Fibroblast of skin of back (primary cell): ENCODE results near the gene PIEZO1.

ENCODE experiments used
- DNase-seq: peaks from one replicate; pipeline ENCODE4 v3.0.0-alpha.2; 2013

Gene PIEZO1

DNA sequence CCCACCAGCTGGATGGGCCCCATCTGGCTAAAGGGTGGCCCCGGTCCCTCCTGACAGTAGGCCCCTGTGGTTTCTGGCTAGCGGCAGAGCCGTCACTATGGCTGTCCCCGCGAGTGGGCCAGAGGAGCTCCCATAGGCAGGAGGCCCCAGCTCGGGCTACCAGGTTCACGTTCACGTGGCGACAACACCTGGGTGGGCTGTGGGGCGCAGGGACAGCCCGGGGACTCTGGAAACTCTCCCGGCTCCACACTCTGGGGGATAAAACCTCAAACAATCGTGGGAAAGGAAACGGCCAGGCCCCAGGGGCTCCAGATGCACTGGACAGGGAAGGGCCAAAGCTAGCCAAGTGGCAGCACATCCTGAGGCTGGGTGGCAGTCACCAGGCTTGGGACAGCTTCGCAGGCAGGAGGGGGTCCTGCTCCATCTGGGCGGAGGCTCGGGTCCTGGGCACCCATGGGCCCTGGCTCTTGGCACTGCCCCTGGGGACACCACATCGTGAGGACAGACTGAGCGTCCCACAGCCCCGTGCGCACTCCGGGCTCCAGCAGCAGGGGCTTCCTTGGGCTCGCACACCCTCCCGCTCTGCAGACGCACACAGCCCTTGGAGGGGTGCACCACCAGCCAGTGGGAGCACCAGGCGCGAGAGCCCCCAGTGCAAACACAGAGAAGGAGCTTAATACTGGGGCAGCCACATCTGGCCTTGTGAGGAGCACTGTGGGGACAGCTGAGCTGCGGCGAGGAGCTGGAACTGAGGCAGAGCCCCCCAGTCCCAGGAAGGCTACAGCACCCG, 83.2 kb downstream of the PIEZO1 start:
- no peak for DNase-seq

DNA sequence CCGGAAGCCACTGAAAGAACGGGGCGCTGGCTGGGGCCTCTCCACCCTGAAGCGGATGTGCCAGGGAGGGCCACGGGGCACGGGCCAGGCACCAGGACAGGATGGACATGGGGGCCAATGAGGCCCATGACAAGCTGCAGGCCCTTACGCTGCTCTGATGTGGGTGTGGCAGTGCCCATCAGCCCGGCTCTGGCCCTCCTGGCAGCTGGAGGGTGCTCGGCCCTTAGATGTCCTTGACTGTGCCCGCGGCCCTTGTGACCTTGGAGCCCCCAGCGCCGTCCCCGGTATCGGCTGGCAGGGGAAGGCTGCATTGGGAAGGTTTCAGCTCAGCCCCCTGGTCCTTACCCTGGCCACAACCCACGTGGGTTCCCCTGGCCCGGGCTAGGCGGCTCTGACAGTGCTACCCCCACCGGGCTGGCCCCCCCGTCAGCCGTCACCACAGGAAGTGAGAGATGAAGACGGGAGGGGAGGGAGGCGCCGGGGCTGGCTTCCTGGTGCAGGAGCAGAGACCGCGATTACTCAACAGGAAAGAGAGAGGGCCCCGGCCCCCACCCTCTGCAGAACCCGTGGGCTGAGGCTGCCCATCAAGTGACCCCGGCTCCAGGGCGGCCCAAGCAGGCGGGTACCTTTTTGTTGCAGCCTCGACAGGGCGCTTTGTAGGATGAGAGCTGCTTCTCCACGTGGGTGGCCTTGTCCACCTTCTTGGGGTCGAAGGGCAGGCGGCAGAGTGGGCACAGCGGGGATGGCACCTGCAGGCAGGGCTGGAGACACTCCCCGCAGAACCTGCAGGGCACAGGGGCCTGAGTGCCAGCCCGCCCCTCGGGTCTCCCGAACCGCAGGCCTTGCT, 84.2 kb downstream of the PIEZO1 start:
- peak; percentile 78 for DNase-seq

DNA sequence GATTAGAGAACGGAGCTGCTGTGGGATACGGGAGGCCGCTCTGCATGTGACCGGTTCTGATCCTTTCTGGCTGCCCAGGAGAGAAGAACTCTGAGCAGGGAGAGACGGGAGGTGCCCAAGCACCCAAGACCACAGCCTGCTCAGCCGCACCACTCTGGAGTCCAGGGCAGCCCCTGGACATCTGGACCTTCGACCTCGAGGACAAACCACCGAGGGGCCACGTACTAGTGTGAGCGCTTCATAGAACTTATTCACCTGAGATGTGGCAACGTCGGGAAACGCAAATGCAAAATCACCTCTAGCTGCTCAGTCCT, 84.7 kb downstream of the PIEZO1 start:
- DNase-seq: no peak

DNA sequence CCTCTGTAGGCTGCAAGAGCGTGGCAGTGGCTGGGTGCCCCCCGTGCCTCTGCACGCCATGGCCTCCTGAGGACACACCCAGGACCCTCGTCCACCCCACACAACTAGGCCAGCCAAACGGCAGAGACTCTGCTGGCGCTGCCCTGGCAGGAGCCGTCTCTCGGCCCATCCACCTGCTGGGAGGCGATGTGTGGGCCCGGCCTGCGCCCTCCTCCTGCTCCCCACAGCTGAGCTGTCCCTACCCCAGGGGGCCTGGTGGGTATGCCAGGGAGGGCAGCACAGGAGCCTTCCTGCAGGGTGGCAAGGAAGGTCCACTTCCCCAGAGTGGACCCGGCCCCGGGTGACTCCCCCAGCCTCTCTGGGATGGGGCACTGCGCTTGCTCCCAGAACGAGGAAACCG, 85.8 kb downstream of the PIEZO1 start:
- DNase-seq: no peak

DNA sequence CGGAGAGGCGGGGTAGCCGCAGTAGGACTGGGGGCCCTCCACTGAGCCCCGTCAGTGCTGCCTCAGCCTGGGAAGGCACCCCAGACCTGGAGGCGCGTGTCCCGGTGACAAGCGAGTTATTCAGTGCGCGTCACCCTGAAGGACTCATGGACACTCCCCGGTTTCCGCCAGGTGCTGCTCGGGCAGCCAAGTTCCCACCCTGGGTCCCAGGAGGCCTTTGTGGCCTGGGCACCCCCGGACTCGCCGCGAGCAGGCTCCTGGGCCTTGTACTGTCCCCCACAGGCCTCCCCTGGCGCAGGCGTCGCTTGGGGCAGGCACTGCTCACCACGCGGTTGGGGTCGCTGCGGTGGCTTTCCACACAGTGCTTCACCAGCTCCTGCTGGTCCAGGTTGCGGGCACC, 86.4 kb downstream of the PIEZO1 start:
- no peak for DNase-seq

DNA sequence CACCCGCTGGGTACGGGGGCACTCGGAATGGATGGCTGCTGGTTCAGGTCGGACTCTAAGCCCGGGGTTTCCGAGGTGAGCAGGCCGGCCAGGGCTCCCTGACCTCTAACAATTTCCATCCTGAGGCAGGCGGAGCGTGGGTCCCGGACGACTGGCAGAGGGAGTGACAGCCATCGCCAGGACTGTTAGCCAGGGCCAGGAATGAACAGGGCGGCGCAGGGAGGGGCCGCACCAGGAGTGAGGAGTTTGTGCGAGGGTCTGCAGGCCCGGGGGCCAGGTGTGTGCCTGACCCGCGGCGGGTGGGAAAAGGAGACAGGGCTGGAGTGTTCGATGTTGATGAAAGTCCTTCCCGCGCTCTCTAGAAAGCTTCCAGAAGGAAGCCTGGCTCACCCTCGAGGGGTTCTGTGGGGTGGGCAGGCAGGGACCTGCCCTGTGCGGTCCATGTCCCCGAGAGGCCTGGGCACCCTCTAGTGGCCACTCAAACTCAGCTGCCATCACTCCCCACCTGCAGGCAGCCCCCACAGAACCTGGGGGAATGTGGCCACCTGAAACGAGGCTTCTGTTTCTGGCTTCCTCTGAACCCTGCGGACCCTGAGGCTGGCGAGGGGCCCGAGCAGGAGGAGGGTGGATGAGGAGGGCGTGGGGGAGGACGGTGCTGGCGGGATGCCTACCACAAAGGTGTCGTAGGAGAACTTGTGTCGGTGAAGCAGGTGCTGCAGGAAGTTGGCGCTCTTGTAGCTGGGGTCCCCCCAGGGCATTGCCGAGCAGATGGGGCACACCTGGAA, 87.0 kb downstream of the PIEZO1 start:
- no peak for DNase-seq

DNA sequence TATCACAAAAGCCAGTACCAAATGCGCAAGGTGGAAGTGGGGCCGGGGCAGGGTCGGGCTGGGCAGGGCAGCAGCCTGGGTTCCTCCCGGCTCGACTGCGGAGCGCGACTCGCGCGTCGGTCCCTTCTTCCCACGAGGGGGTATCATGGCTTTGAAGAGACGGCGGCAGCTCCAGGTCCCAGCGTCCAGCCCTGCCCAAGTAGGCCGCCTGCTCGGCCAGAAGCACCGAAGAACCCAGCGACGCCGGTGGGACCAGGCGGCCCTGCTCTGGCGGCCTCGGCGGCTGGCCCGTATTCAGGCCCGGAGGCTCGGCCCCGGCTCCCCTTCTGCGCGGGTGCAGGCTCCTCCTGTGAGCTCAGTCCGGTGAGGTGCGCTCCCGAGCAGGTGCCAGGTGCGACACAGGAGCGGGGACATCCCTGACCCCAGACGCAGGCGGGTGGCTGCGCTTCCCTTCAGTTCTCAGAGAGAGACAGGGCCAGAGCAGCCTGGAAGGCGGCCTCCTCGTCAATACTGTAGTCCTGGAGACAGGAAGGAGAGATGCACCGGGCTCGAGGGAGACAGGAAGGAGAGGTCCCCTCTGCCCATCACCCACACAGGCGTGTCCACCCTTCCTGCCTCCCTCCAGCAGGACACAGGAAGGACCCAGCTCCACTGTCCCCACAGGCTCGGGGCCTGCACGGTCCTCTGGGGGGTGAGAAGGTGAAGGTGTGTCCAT, 87.7 kb downstream of the PIEZO1 start:
- DNase-seq: no peak

DNA sequence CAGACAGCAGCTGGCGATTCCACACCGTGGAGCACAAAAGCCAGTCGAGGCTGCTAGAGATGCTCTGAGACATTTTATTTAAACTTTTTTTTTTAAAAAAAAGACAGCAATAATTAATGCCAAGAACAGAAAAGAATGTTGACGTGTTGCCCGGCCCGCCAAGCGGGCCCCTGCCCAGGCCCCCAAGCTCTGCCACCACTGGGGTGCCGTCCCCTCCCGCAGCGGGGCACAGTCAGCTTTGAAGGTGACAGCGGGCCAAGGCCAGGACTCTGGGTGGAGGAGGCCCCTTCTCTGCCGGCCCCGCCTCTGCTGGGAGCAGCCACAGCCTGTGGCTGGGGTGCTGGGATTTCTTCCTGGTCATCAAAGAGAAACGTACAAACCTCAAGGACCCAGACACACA, 88.6 kb downstream of the PIEZO1 start:
- DNase-seq: no peak

DNA sequence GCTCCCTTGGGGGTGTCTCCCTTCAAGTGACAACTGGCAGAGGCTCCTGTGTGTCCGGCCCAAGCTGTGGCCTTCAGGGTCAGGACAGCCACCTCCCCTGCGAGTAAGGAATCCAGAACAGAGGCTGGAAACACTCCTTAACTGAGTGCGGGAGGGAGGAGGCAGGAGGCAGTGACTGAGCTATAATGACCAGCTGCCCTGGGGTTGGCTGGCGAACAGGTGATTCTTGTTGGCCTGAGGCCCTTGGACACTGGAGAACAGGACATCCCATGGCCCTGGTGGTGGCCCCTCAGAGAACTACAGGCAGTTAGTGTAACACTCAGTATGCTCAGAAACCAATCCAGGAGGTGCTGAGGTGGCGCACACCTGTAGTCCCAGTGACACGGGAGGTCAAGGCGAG, 89.3 kb downstream of the PIEZO1 start:
- DNase-seq: no peak

DNA sequence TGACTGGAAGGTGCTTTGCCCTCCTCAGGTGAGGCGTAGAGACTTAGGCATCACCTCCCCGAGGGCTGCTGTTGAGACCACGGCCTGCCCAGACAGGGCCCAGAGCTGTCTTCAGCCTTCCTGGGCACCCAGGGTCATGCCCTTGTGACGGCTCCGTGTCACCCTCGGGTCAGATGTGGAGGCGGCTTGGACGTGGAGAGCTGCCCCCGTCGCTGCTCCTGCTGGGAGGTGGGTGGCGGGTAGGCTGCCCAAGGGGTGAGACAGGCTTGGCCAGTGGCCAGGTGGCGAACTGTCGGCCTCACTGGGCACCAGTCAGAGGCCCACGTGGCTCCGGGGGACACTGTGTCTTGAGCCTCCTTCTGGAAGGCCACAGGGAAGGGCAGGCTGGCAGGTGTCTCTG, 89.8 kb downstream of the PIEZO1 start:
- no peak for DNase-seq

DNA sequence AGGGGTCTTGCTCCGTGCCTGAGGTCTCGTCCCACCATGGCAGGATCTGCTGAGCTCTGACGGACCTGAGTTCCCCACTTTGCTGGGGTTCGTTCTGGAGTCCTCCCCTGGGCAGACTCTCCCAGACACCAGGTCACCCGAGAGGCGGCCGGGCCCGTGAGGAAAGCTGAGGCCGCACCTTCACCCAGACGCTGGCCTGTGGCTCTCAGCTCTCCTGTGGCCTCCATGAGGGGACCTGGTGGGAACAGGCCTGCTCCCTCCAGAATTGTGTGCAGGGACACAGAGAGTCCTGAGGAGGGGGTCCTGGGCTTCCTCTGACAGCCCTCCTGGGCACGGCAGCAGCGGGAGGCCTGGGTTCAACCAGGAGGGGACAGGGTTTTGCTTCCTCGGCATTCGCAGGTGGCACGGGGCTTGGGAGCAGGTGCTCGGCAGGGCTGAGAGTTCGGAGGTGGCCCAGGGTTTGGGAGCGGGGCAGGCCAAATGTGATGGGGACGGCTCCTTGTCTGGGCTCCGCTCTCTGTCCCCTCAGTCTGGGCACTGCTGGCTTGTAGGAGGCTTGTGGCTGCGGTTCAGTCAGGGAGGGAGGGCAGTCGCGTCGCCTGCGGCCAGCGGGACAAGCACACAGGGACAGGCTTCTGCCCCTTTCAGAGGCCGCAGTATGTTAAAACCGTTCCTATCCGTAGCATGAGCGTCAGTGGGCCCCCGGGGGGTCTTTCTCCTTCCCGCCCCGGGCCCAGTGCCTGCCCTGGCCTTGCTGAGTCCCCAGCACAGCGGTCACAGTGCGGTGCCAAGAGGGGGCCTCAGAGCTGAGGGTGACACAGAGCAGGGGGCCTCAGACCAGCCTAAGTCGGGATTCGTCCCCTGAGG, 90.6 kb downstream of the PIEZO1 start:
- DNase-seq: no peak

DNA sequence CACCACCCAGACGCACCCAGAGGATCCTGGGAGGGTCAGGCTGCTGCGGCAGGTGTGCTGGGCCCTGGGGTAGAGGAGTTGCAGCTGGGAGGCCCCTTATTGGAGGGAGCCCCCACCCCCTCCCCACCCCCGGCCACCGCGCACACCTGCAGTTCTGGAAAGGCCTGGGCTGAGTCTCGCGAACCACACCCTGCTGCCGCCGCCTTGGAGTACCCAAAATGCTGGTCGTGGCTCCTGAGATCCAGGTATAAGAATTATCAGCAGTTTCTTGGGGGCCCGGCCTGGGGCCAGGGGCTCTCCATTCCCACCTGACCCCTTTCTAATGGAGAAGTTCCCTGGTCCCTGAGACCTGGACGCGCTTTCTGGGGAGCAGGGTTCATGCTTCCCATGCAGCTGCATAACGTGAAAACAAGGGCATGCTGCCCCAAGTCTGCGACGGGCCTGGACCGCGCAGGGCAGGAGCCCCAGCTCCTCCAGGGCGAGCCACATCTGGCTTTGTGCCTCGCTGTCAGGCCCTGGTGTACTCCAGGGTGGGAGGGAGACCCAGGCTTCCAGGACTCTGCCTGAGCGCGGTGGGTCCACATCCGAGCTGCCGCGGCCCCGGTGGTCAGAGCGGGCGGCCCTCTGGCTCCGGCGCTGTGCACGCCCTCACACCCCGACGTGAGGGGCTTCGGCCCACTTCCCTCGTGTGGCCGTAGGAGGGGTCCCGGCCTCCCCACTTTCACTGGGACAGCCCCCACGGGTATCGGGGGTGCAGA, 91.4 kb downstream of the PIEZO1 start:
- no peak for DNase-seq

DNA sequence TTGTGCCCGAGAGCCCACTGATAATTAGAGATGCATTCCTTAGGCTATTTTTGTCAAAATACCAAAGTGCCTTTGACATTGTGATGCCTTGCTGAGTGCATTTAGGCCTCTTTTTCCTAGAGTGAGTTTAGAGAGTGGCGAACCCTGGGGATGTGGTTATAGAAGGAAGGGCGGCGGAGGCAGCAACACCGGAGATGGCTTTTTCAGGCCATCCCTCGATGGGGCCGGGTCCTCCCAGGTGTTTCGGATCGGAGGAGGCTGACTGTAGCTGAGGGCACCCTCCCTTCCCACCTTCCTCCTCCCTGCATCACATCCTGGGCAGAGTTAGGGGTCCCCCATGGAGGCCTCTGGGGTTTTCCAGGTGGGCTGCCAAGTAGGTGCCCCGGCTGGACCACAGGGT, 92.2 kb downstream of the PIEZO1 start:
- DNase-seq: no peak

DNA sequence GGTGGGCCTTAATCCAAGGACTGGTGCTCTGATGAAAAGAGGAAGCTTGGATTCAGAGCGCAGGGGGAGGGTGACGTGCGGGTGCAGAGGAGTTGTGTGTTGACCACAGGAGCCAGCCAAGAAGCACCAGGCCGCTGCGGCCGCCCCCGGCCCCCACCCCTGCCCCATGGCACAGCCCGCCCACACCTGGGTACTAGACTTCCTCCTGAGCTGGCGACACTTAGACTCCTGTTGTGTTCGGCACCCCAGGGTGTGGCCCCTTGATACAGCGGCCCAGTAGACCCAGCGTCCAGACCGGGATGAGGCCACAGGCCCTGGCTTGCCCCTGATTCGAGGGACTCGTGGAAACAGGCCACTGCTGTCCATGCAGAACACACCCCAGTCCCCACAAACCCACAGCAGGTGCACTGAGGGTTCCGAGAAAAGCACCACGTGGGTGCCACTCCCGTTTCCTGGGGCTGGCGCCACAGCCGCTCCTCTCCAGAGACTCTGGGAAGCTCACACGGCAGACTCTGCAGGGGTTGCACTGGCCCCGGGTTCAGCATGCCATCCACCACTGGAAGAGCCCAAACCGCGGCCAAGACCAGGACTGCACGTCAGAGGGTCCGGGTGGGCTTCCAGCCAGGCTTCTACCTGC, 93.0 kb downstream of the PIEZO1 start:
- no peak for DNase-seq

DNA sequence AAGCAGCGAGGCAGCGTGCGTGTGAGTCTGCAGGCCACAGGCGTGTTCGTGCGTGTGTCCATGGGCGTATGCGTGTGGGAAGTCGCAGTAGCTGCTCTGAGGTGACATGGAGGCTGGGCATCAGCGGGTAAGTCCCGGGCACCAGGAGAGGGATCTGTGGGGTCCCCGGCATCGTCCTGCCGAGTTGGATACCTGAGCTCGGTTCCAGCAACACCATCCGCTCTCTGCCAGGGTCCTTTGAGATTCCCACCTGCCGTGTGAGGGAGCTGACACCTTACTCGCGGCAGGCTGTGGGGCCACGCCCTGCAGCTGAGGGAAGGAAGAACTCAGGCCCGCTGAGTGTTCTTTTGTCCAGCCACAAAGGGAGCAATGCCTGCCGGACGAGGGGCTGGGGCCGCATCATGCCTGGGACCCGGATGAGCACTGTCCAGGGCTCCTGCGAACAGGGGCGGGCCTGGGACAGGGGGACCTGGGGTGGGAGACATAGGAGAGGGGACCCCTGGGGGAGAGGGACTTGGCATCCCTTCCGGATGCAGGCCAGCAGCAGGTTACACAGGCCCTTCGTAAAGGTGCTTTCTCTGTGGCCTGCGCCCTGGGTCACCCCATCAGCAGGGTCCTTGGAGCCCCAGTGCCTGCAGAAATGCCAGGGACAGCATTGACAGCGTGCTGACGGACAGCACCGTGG, 93.7 kb downstream of the PIEZO1 start:
- DNase-seq: no peak

DNA sequence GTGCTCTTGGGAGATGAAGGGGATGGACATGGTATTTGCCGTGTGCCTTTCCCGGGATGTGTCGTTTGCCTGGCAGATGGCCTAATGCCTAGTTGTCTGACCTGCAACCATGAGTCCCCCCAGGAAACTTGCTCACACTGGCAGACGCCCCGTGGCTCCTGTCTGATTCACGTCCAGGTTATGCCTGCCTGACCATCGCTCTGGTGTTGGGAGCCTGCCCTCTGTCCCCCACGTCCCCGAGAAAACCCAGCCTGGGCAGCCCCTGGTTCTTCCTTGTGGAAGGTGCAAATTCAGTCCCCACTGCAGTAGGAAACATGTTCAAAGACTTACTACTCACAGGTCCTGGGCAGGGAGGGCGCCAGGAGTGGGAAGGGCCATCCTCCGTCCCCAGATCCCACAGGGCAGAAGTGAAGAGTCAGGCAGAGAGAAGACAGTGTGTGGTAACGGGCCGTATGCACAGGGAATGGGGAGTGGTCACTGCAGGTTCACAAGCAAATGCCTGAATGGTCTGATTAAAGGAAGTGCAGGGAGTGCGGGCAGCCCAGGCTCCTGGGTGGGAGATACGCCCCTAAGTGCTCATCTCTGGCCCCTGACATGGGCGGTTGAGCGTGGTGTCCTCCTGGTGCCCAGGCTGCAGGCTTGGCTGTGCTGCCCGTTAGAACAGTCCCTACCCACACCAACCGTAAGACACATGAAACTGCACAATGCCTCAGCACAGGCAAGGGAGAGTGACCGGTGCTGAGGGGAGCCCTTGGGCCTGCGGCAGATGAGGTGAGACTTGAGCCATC, 94.5 kb downstream of the PIEZO1 start:
- no peak for DNase-seq

DNA sequence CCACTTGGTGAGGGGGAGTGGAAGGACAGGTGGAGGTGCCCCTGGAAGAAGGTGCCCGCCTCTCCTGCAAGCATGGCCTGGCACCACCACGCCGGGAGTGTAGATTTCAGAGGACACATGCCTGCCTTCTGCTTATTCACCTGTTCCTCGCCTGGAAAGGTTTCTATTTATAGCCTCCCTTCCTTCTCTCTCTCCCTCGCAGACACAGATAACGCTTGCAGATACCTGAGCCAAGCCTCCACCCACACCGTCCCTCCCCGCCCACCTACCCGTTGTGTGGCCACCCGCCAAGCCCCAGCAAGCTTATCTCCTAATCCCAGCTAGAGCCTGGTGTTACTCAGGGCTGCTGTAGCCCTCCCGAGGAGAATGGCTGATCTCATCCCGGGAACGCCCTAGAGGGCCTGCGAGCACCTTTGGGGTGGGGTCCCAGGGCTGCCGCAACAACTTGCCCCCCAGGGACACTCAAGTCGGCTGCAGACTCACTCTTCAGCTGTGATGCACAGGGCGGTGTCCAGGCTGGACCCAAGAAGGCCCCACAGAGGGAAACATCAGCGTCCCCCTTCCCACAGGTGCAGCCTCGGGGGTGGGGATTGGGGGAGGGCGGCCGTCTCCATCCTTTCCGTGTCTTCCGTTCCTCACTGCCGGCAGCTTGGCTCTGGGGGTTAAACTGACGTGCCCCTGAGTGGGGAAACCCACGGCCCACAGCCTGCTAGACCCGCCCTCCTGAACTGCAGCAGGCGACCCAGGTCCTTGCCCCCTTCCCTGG, 96.8 kb downstream of the PIEZO1 start:
- DNase-seq: no peak

DNA sequence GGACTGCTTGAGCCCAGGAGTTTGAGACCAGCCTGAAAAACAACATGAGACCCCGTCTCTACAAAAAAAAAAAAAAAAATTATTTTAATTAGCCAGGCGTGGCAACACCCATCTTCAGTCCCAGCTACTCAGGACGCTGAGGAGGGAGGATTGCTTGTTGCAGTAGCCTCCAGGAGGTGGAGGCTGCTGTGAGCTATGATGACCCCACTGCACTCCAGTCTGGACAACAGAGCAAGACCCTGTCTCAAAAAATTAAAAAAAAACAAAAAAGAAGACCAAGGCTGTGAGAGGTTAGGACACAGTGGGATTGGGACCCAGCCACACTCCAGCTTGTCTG, 97.4 kb downstream of the PIEZO1 start:
- DNase-seq: no peak

DNA sequence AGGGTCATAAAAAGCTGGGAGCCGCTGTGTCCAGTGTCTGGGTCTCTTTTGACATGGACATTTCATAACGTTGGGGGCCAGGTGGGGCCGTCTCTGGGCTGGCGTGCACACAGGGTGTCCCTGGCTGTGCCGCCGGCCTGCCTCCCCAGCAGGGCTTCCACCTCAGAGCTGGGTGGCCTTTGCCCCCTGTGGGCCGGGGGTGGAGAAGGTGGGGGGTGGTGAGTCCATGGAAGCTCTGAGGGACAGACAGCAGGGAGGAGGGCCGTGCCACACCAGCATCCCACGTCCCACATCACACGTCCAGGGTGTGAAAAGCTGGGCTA, 97.8 kb downstream of the PIEZO1 start:
- DNase-seq: no peak
